Tibial artery (tissue), 4 donors: ENCODE measurements around the gene CNTN4.

Source experiments
- DNase-seq, 2 donors: peaks; one replicate each; pipeline ENCODE4 v3.0.0-alpha.2; 2019
- H3K27ac ChIP-seq, 2 donors: fragments of 200-600 bp; sonication (generic) in 1 of 2; 1 replicate in 1 of 2; 2 replicates in 1 of 2; pipeline ENCODE4 v1.5.1; 2018 to 2019; ENCODE audit warnings: mild to moderate bottlenecking in 1 of 2
- H3K27me3 ChIP-seq, 2 donors: fragments of 200-600 bp; sonication (generic) in 1 of 2; one replicate each; pipeline versions ENCODE4 v1.5.1 to v1.6.0; 2016 to 2019
- H3K36me3 ChIP-seq, 3 donors: fragments of 200-600 bp; sonication (generic) in 2 of 3; one replicate each; pipeline ENCODE4 v1.5.1; 2016 to 2019; ENCODE audit warnings: mild to moderate bottlenecking in 2 of 3
- H3K4me1 ChIP-seq, 4 donors: fragments of 200-600 bp; sonication (generic) in 2 of 4; 1 replicate in 3 of 4; 2 replicates in 1 of 4; pipeline ENCODE4 v1.5.1; 2016 to 2019
- H3K4me3 ChIP-seq, 2 donors: fragments of 200-600 bp; sonication (generic) in 1 of 2; 1 replicate in 1 of 2; 2 replicates in 1 of 2; pipeline ENCODE4 v1.5.1; 2018 to 2019; ENCODE audit warnings: mild to moderate bottlenecking in 2 of 2
- H3K9me3 ChIP-seq, 3 donors: fragments of 200-600 bp; sonication (generic) in 1 of 3; one replicate each; pipeline ENCODE4 v1.5.1; 2016 to 2019
- intact Hi-C: fragments of 100-400 bp; cut with DNase I; formaldehyde crosslinking; loops from one replicate; pipeline ENCODE4 v1.15.0; 2023; ENCODE audit warnings: low total_unique reads
- TF ChIP-seq, protein P1 (sequence below), 2 experiments: fragments of 200-600 bp in 1 of 2; fragments of 450-650 bp in 1 of 2; IDR thresholded peaks; one replicate each; pipeline ENCODE4 v1.5.1; 2017 to 2019; ENCODE audit warnings: antibody characterized with exemption in 2 of 2, mild to moderate bottlenecking in 1 of 2, moderate library complexity in 1 of 2

Gene CNTN4

GRCh38 chr3:2363854-2364253 lies 265.2 kb downstream of the CNTN4 start:
- Histone ChIP-seq H3K27ac (no peak overlapping the region), H3K4me3 (no peak overlapping the region), H3K4me1 (no peaks in the 10 kb centered on the region), H3K27me3 (no peaks in the 10 kb centered on the region), H3K36me3 (no peaks in the 10 kb centered on the region), H3K9me3 (no peaks in the 10 kb centered on the region)
- TF ChIP-seq, protein P1, sequence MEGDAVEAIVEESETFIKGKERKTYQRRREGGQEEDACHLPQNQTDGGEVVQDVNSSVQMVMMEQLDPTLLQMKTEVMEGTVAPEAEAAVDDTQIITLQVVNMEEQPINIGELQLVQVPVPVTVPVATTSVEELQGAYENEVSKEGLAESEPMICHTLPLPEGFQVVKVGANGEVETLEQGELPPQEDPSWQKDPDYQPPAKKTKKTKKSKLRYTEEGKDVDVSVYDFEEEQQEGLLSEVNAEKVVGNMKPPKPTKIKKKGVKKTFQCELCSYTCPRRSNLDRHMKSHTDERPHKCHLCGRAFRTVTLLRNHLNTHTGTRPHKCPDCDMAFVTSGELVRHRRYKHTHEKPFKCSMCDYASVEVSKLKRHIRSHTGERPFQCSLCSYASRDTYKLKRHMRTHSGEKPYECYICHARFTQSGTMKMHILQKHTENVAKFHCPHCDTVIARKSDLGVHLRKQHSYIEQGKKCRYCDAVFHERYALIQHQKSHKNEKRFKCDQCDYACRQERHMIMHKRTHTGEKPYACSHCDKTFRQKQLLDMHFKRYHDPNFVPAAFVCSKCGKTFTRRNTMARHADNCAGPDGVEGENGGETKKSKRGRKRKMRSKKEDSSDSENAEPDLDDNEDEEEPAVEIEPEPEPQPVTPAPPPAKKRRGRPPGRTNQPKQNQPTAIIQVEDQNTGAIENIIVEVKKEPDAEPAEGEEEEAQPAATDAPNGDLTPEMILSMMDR (IDR thresholded peaks at IDR 0.05): no peak
- intact Hi-C loops: no loop called here
- no peak for DNase-seq

DNA sequence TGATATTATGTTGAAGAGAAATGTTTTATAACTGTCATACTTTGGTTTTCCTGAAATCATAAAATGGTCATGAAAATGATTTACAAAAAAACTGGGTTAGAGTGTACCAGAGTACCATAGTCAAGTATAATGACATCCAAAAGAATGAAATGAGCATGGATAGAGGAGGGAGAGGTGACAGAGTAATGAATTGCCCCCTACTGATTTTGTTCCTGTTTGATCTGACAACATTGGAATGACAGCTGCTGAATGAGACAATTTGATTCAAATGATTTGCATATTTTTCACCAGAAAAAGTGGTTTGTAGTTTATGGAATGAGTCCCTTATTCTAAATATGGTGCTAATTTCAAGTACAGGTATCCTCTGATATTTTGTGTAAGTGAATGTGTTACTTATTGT lies 271.7 kb downstream of the CNTN4 start:
- TF ChIP-seq, protein P1 (IDR thresholded peaks at IDR 0.05): no peak
- Histone ChIP-seq H3K27ac (no peak overlapping the region), H3K36me3 (no peaks in the 10 kb centered on the region), H3K9me3 (no peaks in the 10 kb centered on the region), H3K27me3 (no peaks in the 10 kb centered on the region), H3K4me1 (peaks cover 0 to 1% (median 0%) of the 10 kb centered on the region in 4 donors), H3K4me3 (no peak overlapping the region)
- intact Hi-C loops: no loop called here
- DNase-seq: no peak

- TF ChIP-seq, protein P1 (IDR thresholded peaks at IDR 0.05): no peak
- DNase-seq: no peak
- no peak overlapping the region for H3K27ac ChIP-seq
- H3K36me3 ChIP-seq: no peaks in the 10 kb centered on the region
- no peaks in the 10 kb centered on the region for H3K27me3 ChIP-seq
- intact Hi-C loops: no loop called here
- H3K4me1 ChIP-seq: peaks cover 0 to 8% (median 0%) of the 10 kb centered on the region in 4 donors
- H3K9me3 ChIP-seq: no peaks in the 10 kb centered on the region
- H3K4me3 ChIP-seq: no peak overlapping the region
Observed at GRCh38 chr3:2372306-2372705, 273.6 kb downstream of the CNTN4 start.

GRCh38 chr3:2375376-2375775 lies 276.7 kb downstream of the CNTN4 start:
- intact Hi-C loops: no loop called here
- DNase-seq: no peak
- Histone ChIP-seq H3K4me3 (no peak overlapping the region), H3K9me3 (no peaks in the 10 kb centered on the region), H3K27me3 (no peaks in the 10 kb centered on the region), H3K36me3 (no peaks in the 10 kb centered on the region), H3K27ac (no peak overlapping the region), H3K4me1 (peaks cover 0 to 8% (median 0%) of the 10 kb centered on the region in 4 donors)
- TF ChIP-seq, protein P1 (IDR thresholded peaks at IDR 0.05): no peak

DNA sequence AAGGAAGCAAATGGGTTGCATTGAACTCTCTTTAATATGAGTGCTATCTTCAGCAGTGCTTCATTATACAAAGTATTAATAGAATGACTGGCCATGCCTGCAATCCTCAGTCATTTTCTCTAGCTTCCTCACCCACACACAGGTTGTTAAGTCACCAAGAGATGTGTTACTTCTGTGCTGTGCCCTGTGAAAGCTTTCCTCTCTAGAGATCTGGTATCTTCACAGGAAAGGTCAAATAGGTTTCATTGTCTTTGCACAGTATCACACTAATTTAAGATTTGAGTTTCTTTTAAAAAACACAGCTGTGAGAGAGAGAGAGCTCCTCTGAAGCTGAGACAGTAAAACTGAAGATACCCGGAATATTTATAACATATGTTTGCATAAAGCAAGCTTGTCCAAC lies 278.6 kb downstream of the CNTN4 start:
- no peak overlapping the region for H3K27ac ChIP-seq
- peaks cover 0 to 8% (median 0%) of the 10 kb centered on the region in 4 donors for H3K4me1 ChIP-seq
- H3K27me3 ChIP-seq: no peaks in the 10 kb centered on the region
- no peak overlapping the region for H3K4me3 ChIP-seq
- no peaks in the 10 kb centered on the region for H3K36me3 ChIP-seq
- H3K9me3 ChIP-seq: no peaks in the 10 kb centered on the region
- no peak for DNase-seq
- TF ChIP-seq, protein P1 (IDR thresholded peaks at IDR 0.05): no peak
- intact Hi-C loops: no loop called here

GRCh38 chr3:2390926-2391532 lies 292.4 kb downstream of the CNTN4 start:
- TF ChIP-seq, protein P1 (IDR thresholded peaks at IDR 0.05): no peak
- DNase-seq: no peak
- intact Hi-C loops: no loop called here
- H3K4me3 ChIP-seq: no peak overlapping the region
- no peaks in the 10 kb centered on the region for H3K9me3 ChIP-seq
- peaks cover 0 to 16% (median 0%) of the 10 kb centered on the region in 4 donors for H3K4me1 ChIP-seq
- no peaks in the 10 kb centered on the region for H3K27me3 ChIP-seq
- no peak overlapping the region for H3K27ac ChIP-seq
- H3K36me3 ChIP-seq: no peaks in the 10 kb centered on the region
